Measurements from ENCODE around the gene ZNF827.

Gene ZNF827

DNA sequence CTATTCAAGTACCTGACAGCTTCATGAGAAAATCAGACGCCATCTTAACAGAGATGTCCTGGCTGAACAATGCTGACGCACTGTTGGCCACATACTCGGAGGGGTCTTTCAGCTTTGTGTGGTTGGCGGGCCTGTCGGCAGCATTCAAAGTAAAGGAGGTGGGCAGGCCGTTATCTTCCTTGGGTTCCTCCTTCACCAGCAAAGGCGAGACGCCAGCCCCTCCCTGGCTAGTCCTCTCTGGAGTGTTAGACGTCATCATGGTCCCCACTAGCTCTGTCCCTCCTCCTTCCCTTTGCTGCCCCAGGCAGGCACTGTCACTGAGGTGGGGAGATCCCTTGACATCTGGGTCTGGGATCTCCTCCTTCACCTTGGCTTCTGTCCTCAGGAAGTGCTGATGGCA is 53.0 kb downstream of the ZNF827 start:
- no peak for DNase-seq

DNA sequence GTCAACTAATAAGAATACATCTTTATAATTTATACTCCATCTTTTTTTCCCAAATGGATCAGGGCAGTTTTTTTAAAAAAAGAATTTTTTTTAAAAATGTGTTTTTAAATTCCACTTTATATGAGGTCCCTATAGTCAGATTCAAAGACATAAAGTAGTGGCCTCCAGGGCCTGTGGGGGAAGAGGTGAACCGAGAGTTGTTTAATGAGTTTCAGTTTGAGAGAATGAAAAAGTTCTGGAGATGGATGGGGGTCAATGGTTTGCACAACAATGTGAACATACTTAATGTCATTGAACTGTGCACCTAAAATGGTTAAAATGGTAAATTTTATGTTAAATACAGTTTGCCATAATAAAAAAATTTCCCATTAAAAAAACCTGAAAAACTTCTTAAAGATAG is 53.8 kb downstream of the ZNF827 start:
- no peak for DNase-seq

DNA sequence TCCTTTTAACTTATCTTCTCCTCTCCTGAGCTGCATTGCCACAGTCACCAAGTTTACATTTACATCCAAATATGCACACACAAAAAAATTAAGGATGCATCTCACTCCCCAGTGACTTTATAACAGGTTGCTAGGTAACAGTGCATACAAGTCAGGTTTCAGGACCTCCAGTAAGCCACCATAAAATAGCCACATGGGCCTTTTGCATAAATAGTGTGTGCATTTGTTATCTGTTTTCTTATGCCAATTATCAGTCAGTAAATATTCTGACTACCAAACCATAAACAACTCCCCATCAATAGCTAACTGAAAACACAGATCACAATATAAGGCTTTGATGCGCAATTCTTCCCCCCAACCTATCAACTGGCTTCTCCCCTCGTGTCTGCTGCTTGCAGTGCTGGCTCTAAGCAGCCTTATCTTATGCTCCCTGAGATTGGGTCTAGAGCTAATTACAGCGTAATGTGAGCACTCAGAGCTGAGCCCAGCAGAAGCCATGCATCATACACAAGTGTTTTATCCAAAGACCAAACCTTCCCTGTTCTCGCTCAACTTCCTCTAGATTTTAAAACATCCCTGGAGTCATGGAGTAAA is 55.4 kb downstream of the ZNF827 start:
- no peak for DNase-seq

- DNase-seq: no peak
These were observed 56.0 kb downstream of the ZNF827 start for GRCh38 chr4:145882604-145883003.

DNA sequence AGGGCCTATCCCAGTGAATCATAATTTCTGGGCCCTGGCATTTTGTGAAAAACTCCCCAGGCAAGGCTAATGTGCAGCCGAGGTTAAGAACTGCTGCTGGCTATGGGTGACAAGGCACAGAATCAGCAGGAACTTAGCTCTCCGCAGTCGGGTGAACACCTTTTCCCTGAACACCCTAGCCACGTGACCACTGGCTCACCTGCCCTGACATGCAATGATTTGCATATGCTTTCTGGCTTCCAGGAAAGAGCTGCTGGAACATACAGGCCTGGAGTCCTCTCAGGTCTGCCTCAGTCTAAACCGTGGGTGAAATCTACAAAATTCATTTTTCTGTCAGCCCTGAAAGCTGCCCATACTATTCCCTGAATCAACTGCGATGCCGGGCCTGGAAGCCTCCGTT is 56.6 kb downstream of the ZNF827 start:
- DNase-seq: peak; percentile 28 to 47

DNA sequence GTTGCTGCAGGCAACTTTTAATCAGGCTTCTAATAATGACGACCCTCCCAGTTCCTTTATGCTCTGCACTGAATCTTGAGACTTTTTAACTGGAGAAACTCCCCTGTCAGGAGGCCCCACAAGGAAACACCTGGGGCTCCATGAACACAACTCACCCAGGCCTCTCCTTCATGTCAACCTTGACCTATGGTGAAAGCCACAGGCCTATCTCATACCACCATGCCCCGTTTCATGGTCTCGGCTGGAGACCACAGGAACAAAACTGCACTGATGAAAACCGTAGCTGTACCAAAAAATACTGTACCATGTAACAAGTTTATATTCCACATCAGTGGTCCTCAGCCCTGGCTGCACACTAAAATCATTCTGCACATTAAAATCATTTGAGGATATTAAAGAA is 57.0 kb downstream of the ZNF827 start:
- DNase-seq: no peak

DNA sequence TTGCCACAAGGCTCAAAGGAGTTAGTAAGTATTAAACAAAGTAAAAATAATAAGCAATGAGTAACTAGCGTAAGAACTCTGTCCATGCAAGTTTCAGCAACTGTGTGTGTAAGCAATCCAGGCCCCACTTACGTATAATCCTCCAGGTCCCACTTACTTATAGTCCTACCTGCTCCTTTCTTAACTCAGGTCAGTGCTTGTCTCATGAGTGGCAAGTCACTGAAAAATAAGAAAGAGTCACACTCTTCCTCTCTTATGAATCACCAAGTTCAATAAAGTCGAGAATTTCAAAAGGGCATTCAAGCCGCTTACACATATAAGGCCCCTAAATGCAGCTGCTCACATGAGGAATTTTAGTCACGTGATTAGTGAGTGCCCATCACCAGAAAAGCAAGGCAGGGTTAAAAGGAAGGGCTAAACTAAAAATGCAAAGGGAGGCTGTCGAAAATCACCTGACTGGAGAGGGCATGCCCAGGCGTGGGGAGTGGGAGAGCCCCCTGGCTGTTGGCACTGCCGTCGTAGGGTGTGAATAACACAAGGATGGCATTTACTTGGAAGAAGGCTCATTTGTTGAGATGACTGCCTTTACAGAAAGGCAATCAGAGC is 58.2 kb downstream of the ZNF827 start:
- DNase-seq: no peak

DNA sequence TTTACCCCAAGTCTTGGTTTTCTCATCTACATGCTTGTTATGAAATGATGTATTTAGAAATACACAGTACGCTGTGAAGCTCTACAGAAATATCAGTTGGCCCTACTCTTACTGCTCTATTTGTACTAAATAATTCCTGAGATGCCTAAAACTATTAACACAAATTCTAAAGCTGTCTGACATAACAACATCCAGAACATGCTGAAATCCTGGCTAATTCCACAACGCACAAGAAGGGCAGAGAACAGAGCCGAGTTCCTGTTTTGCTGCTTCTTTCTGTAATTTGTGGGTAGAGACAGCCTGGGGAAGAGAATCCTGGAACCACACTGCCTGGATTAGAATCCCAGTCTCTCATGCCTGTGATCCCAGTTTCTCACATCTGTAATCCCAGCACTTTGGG is 59.0 kb downstream of the ZNF827 start:
- DNase-seq: no peak

GRCh38 chr4:145878501-145879435 is 59.9 kb downstream of the ZNF827 start:
- no peak for DNase-seq

DNA sequence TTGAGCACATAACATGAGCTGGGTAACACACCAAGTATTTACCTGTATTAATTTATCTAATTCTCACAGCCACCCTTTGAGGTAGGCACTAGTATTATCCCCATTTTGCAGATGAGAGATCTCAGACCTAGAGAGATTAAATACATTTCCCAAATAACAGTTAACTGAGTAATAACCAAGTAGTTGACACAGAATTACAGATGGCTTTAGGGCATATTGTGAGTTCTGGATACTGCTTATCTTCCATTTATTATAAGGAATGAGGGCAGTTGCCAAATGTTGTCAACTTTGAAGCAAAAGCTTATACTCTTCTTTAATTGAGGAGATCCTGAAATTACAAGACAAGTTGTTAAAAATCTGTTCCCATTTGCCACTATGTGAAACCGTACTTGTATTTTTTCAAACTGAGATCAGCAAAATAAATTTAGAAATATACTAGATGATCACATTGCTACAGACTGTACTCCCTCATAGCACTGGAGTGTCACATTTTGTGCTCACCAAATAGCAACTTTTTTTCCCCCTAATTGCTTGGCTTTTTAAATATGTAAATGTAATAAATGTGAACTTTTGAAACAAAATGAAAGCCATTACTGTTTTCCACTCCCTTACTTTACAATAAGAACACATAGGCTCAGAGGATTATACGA is 62.0 kb downstream of the ZNF827 start:
- no peak for DNase-seq

GRCh38 chr4:145873901-145874300 is 64.7 kb downstream of the ZNF827 start:
- no peak for DNase-seq

DNA sequence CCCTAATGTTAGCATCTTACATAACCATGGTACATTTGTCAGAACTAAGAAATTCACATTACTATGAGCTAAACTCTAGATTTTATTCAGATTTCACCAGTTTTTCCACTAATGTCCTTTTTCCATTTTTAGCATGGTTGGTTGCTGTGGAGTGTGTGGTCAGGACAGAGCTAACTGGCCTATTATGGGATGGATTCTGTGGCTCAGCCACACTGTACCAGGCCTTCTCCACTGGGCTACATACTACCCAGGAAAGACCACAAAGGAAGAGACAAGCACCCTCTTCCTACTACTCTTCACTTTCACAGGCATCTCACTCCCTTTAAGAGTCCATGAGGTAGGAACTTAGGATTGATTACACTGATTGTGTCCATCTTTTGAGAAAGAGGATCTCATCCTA is 67.4 kb downstream of the ZNF827 start:
- DNase-seq: no peak

GRCh38 chr4:145870155-145871020 is 68.2 kb downstream of the ZNF827 start:
- no peak for DNase-seq

- no peak for DNase-seq
These were observed 69.8 kb downstream of the ZNF827 start for GRCh38 chr4:145868637-145869409.

DNA sequence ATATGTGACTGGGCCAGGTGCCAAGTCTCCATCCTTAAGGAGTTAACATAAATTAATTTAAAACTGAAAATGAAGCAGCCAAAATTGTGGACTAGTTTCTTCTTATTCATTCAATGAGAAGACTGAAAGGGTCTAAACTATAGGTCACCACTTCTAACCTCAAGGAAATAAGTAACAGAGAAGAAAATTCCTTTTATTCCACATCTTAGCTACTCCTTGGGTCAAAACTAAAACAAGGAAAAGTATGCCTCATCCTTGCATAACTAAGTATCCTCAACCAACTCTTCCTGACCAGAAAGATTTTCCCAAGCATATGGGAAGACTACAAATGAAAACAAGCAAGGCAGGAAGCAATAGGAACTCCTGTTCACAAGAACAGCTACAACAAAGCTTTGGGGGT is 71.2 kb downstream of the ZNF827 start:
- DNase-seq: no peak

DNA sequence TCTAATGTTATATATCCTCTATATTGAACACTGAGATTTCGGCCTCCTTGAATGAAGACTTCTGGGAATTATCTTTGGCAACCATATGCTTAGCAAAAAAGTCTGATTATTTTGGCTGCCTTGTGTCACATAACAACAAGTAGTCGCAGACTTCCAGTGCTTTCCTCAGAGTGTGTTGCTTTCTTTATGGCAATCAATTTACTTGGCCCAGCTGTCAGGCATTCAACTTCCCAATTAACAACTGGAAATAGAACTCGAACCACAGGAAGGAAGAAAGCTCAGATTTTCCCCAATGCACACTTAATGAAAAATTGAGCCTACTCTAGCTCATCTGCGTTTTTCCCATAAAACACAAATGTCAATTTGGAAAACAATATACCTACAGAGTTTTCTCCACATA is 71.6 kb downstream of the ZNF827 start:
- no peak for DNase-seq

GRCh38 chr4:145865274-145865941 is 73.2 kb downstream of the ZNF827 start:
- DNase-seq: no peak

GRCh38 chr4:145863191-145863590 is 75.4 kb downstream of the ZNF827 start:
- no peak for DNase-seq

DNA sequence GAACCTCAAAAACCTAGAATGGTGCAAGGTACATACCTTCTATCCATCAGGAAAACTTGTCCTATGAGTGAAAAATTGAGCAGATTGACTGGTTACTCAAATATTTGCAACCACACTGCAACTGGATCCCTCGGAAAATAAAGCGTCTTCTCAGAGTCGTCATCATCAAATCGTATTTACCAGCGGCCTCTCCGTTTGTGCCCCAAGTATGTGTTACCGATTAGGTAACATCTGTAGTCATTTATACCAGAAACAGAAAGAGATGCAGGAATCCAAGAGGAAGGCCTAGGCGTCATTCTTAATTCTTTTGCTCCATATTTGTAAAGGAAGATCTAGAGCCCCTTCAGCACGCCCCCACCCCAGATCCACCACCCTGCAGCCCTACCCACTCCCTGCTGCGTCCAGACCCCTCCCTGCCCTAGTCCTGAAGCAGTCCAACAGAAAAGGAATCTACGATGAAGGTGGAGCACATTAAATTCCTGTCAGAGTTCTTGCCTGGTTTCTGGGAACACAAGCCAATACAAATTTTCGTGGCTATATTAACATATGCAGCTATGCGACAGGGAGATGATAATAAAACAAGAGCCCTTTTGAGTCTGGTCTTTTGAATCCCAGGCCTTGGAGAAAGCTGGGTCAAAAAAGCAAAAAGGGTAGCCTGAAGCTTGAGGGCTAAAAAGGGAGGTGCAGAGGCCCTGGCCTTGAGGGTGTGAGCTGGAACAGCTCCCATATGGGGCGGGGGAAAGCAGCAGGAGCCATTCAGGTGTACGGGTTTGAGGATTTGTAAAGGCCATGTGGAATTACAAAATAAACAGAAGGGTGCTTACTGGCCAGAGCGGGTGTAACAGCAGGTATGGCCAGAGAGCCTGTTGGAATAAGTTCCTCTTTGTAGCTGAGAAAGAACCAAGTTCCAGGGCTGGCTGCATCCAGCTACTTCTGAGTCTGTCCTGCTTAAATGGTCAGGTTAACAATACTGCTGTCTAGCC is 77.0 kb downstream of the ZNF827 start:
- DNase-seq: no peak

GRCh38 chr4:145860897-145861296 is 77.7 kb downstream of the ZNF827 start:
- no peak for DNase-seq
